Measurements from ENCODE around the gene GTF2H4.

GTF2H4 gene

GRCh38 chr6:30891450-30891723, 16.6 kb upstream of the GTF2H4 start:
- Histone ChIP-seq H3K36me3 (no peaks in the 10 kb centered on the region), H3K9me3 (no peaks in the 10 kb centered on the region), H3K27ac (no peak overlapping the region), H3K4me1 (ENCODE audit: control insufficient read depth in 1 of 2, insufficient read depth in 1 of 2, low read depth in 1 of 2, low read length in 1 of 2) (no peaks in the 10 kb centered on the region), H3K27me3 (peaks cover 86% of the 10 kb centered on the region), H3K4me3 (ENCODE audit: low read depth in 1 of 2, low read length in 1 of 2) (no peak overlapping the region)
- TF ChIP-seq CTCF (IDR thresholded peaks at IDR 0.05) = no peak

- no peak for TF ChIP-seq CTCF (IDR thresholded peaks at IDR 0.05)
- peaks cover 81% of the 10 kb centered on the region for H3K27me3 ChIP-seq
- H3K4me3 ChIP-seq (ENCODE audit: low read depth in 1 of 2, low read length in 1 of 2) = no peak overlapping the region
- no peaks in the 10 kb centered on the region for H3K4me1 ChIP-seq (ENCODE audit: control insufficient read depth in 1 of 2, insufficient read depth in 1 of 2, low read depth in 1 of 2, low read length in 1 of 2)
- no peaks in the 10 kb centered on the region for H3K36me3 ChIP-seq
- H3K9me3 ChIP-seq = no peaks in the 10 kb centered on the region
- no peak overlapping the region for H3K27ac ChIP-seq
These were observed 16.0 kb upstream of the GTF2H4 start for GRCh38 chr6:30891816-30892538.

GRCh38 chr6:30893001-30893591, 14.9 kb upstream of the GTF2H4 start:
- TF ChIP-seq CTCF (IDR thresholded peaks at IDR 0.05) = no peak
- H3K36me3 ChIP-seq = no peaks in the 10 kb centered on the region
- H3K4me3 ChIP-seq (ENCODE audit: low read depth in 1 of 2, low read length in 1 of 2) = no peak overlapping the region
- H3K27me3 ChIP-seq = peaks cover 69% of the 10 kb centered on the region
- no peaks in the 10 kb centered on the region for H3K4me1 ChIP-seq (ENCODE audit: control insufficient read depth in 1 of 2, insufficient read depth in 1 of 2, low read depth in 1 of 2, low read length in 1 of 2)
- no peaks in the 10 kb centered on the region for H3K9me3 ChIP-seq
- no peak overlapping the region for H3K27ac ChIP-seq

GRCh38 chr6:30893666-30894065, 14.3 kb upstream of the GTF2H4 start:
- no peak overlapping the region for H3K27ac ChIP-seq
- no peaks in the 10 kb centered on the region for H3K9me3 ChIP-seq
- H3K4me1 ChIP-seq (ENCODE audit: control insufficient read depth in 1 of 2, insufficient read depth in 1 of 2, low read depth in 1 of 2, low read length in 1 of 2) = no peaks in the 10 kb centered on the region
- no peak overlapping the region for H3K4me3 ChIP-seq (ENCODE audit: low read depth in 1 of 2, low read length in 1 of 2)
- no peak for TF ChIP-seq CTCF (IDR thresholded peaks at IDR 0.05)
- H3K36me3 ChIP-seq = no peaks in the 10 kb centered on the region
- H3K27me3 ChIP-seq = peaks cover 64% of the 10 kb centered on the region

GRCh38 chr6:30894381-30894780, 13.6 kb upstream of the GTF2H4 start:
- no peak overlapping the region for H3K27ac ChIP-seq
- peaks cover 56% of the 10 kb centered on the region for H3K27me3 ChIP-seq
- no peak for TF ChIP-seq CTCF (IDR thresholded peaks at IDR 0.05)
- H3K4me1 ChIP-seq (ENCODE audit: control insufficient read depth in 1 of 2, insufficient read depth in 1 of 2, low read depth in 1 of 2, low read length in 1 of 2) = no peaks in the 10 kb centered on the region
- H3K36me3 ChIP-seq = no peaks in the 10 kb centered on the region
- H3K4me3 ChIP-seq (ENCODE audit: low read depth in 1 of 2, low read length in 1 of 2) = no peak overlapping the region
- no peaks in the 10 kb centered on the region for H3K9me3 ChIP-seq
